Mononuclear cell (primary cell): ENCODE results near the gene CCDC93. TPM values are rescaled to one million over a fixed set of nuclear protein-coding genes. Genes with fewer than 3 reads are reported as not detected.

ENCODE experiments used
- H3K27me3 ChIP-seq: 2 replicates; pipeline ENCODE4 v1.6.0; 2011; ENCODE audit warnings: low read length, control low read depth; ENCODE audit not compliant: insufficient read depth
- H3K4me1 ChIP-seq: 2 replicates; pipeline ENCODE4 v1.5.1; 2011; ENCODE audit warnings: mild to moderate bottlenecking, low read length, control low read depth; ENCODE audit not compliant: insufficient read depth
- H3K4me3 ChIP-seq: 2 replicates; pipeline ENCODE4 v1.5.1; 2011; ENCODE audit warnings: mild to moderate bottlenecking, low read length, moderate library complexity
- H3K9me3 ChIP-seq: 2 replicates; pipeline ENCODE4 v1.5.1; 2011; ENCODE audit warnings: low read depth, mild to moderate bottlenecking, control low read depth, low read length
- total RNA-seq: library from RNA; depleted of rRNA; stranded (reverse); fragments of >200 nt; gene quantifications from one replicate; pipeline ENCODE4 v1.2.3, GENCODE V29; 2012

The CCDC93 gene
- total RNA-seq, 1 donor: 69.5 TPM

DNA sequence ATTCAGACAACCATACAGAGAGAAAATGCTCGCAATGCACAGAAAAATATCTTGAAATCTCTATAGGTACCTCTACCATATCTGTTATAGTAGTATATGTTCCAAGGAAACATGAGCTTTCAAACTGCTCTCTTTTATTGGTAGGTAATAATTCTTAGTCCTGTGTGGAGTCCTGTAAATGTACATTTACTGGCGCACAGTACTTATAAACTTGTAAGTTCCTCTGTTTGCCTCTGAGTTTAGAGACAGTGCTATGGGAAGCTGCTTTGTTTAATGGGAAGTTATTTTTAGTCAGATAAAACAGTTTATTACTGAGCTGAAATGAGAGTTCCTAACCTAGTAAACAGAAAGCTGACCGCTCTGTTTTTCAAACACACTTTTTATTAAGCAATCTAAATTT, 52.7 kb downstream of the CCDC93 start:
- Histone ChIP-seq H3K27me3 (no peaks in the 10 kb centered on the region), H3K4me3 (no peak overlapping the region), H3K9me3 (no peaks in the 10 kb centered on the region), H3K4me1 (no peaks in the 10 kb centered on the region)

DNA sequence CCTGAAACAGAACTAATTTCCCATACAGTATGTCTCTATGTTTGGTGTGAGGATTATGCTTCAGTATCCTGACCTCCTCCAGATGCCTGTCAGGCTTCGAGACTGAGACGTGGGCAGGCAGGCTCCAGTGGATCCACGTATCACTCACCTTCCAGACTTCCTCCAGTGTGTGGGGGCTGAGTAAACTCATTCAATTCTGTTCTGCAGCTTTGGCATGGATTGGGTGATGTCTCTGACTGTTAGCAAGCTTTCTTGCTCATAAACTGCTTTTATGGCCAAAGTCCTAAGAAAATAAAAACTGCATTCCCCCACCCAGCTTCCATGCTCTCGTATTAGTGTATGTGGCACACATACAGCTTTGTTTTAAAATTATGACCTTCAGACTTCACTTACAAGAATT, 53.6 kb downstream of the CCDC93 start:
- Histone ChIP-seq H3K4me1 (no peaks in the 10 kb centered on the region), H3K4me3 (no peak overlapping the region), H3K27me3 (no peaks in the 10 kb centered on the region), H3K9me3 (no peaks in the 10 kb centered on the region)

DNA sequence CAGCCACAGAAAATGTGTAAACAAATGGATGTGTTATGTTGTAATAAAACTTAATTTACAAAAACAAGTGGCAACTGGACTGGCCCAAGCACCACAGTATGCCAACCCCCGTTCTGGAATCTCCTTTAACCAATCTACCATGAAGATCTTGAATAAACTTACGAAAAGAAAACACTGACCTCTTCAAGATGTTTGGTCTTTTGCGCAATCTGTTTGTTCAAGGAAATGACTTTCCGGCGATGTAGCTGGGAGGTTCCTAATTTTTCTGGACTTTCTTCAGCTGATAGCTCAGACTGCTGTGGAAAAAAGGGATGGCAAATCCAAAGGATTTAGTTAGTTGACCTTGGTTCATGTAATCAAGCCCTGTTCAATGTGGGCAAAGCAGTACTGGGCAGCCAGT, 55.7 kb downstream of the CCDC93 start:
- Histone ChIP-seq H3K4me3 (no peak overlapping the region), H3K4me1 (no peaks in the 10 kb centered on the region), H3K27me3 (no peaks in the 10 kb centered on the region), H3K9me3 (no peaks in the 10 kb centered on the region)

DNA sequence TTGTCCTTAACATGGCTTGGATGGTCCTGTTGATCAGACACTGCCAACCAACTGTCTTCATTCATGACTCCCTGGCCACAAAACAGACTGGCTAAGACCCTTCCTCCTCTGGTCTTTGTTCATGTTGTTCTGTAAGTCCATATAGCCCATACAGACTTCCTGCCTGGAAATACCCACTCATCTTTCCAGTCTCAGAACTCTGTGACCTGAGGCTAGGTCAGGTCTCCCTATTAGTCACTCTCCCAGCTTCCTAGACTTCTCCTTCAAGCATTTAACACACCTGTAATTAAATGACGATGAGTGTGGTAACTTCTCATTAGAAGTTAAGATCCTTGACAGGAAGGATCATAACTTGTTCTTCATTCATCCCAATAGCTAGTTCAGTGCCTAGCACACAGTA, 56.3 kb downstream of the CCDC93 start:
- Histone ChIP-seq H3K27me3 (no peaks in the 10 kb centered on the region), H3K9me3 (no peaks in the 10 kb centered on the region), H3K4me1 (no peaks in the 10 kb centered on the region), H3K4me3 (no peak overlapping the region)

DNA sequence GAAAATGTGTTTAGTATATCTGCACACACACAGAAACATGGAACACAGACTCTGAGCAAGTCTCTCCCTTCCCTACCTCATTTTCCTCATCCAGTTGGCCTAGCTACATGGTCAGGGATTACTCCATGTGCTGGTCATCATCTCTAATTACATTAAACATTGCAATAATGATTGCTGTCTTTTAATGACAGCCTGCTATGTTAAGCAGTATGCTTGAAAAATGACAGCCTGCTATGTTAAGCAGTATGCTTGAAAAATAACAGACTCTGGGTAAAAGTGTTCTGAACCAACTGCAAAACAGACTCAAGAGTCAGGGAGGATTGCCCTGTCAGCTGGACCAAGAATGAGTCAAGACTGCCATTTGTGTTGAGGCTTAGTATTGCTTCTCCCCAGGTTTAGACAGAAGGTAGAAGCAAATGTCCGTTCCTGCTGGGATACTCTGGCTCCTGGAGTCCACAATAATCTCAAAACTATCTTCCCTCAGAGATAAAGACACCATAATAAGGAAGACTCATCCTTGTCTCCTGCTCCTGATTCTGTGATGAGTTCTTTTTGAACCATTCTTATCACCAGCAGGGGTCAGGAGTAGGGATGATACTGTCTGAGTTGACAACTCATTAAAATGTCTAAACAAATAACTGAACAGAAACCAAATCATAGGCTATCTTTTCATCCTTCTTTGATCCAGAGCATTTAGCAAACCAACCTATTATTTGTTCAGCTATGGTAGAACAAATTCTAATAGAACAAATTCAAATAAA, 57.7 kb downstream of the CCDC93 start:
- Histone ChIP-seq H3K4me1 (no peaks in the 10 kb centered on the region), H3K27me3 (no peaks in the 10 kb centered on the region), H3K4me3 (no peak overlapping the region), H3K9me3 (no peaks in the 10 kb centered on the region)

DNA sequence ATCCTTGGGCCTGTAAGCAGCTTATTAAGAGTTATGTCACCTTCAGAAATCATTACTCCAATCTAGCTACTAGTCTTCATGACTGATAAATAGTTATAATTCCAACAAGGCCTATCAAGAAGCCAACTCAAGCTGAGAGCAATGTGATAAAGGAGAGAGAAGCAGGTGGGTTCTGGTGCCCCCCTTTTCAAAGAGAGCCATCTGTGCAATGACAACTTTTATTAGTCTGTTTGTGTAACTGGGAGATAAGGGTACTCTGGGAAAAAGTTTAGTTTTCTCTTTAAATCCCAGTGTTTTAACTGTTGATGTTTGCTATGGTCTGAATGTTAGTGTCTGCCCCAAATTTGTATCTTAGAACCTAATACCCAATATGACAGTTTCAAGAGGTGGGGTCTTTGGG, 60.6 kb downstream of the CCDC93 start:
- H3K4me1 ChIP-seq: no peaks in the 10 kb centered on the region
- no peak overlapping the region for H3K4me3 ChIP-seq
- H3K9me3 ChIP-seq: no peaks in the 10 kb centered on the region
- H3K27me3 ChIP-seq: no peaks in the 10 kb centered on the region

DNA sequence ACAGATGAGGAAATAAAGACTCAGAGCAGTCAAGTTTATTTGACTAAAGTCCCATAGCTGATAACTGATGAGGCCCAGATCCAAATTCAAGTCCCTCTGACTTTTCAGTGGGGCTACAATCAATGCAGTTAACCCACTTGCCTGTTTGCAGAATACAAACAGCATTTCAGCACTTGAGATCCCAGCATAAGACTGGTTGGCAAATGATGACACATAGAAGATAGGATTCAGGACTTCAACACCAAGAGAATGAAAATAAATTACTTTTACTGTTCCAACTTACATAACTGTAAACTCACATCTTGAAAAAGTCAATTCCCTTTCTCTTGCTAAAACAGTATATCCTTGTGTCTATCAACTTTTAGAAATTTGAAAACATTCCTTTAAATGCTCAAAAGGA, 61.2 kb downstream of the CCDC93 start:
- Histone ChIP-seq H3K4me1 (no peaks in the 10 kb centered on the region), H3K4me3 (no peak overlapping the region), H3K9me3 (no peaks in the 10 kb centered on the region), H3K27me3 (no peaks in the 10 kb centered on the region)

DNA sequence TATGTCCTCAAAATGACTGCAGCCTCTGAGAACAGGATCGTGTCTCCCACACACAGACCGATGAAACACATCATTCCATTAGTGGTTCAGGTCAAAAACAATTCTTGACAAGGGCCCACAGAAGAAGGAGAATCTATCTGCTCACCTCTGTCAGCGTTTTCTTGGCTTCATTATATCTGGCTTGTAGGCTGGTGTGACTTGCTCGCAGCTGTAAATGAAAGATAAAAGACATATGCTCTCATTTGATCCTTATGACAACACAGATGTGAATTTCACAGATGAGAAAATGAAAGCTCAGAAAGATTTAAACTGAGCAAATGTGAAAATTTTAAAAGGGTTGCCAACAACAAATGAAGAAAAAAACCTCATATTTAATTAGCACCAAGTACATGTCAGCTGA, 61.6 kb downstream of the CCDC93 start:
- Histone ChIP-seq H3K4me3 (no peak overlapping the region), H3K4me1 (no peaks in the 10 kb centered on the region), H3K9me3 (no peaks in the 10 kb centered on the region), H3K27me3 (no peaks in the 10 kb centered on the region)

DNA sequence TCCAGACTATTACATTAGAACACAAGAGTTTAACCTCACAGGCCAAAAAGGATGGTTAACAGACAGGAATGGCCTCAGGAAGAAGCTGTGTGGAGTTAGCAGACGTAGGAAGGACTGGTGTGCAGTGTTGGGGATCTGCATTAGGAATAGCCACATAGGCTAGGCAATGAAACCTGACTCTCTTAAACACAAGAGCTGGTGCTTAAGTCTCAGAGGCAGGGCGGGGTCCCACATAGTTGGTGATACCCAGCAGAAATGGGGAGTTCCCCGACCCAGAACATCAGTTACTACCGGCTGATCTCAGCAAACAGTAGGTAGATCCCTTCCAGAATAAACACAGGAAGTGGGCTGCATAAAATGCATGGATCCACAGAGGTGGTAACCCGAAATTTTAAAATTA, 64.1 kb downstream of the CCDC93 start:
- no peaks in the 10 kb centered on the region for H3K4me1 ChIP-seq
- H3K27me3 ChIP-seq: no peaks in the 10 kb centered on the region
- H3K4me3 ChIP-seq: no peak overlapping the region
- no peaks in the 10 kb centered on the region for H3K9me3 ChIP-seq

DNA sequence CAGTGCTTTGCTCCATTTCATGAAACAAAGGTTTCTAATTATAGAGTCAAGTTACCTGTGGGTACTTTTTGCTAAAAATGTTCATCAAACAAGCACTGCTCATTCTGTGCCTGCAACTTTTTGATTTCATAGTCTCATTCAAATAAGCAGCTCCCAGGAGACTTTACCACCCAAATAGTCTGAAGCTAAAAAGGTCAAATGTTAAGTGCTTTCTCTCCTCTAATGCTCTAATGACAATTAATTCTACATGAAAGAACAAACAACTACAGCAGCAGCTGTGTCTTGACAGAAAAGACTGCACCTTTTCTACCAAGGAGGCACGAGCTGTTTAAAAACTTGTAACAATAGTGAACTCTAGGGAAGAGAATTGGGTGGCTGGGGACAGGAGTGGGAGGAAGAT, 65.3 kb downstream of the CCDC93 start:
- H3K4me3 ChIP-seq: no peak overlapping the region
- H3K9me3 ChIP-seq: no peaks in the 10 kb centered on the region
- H3K4me1 ChIP-seq: no peaks in the 10 kb centered on the region
- no peaks in the 10 kb centered on the region for H3K27me3 ChIP-seq

DNA sequence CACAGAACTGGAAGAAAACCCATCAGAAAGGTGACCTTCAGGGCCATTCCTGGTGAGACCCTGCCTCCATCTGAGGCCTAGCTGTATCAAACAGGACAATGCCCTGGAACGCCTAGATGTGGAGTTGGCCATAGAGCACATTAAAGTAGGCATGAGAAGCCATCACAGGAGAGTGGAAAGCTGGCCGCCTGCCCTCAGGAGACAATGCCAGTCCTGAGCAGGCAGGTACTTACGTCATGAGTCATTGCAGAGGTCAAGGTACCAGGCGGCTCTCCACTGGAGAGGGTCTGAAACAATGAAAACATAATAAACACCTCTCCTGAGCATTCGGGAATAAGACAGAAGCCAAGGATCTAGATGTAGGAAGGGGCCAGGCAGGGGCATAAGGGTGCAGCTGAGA, 68.6 kb downstream of the CCDC93 start:
- no peak overlapping the region for H3K4me3 ChIP-seq
- no peaks in the 10 kb centered on the region for H3K4me1 ChIP-seq
- no peaks in the 10 kb centered on the region for H3K9me3 ChIP-seq
- no peaks in the 10 kb centered on the region for H3K27me3 ChIP-seq

DNA sequence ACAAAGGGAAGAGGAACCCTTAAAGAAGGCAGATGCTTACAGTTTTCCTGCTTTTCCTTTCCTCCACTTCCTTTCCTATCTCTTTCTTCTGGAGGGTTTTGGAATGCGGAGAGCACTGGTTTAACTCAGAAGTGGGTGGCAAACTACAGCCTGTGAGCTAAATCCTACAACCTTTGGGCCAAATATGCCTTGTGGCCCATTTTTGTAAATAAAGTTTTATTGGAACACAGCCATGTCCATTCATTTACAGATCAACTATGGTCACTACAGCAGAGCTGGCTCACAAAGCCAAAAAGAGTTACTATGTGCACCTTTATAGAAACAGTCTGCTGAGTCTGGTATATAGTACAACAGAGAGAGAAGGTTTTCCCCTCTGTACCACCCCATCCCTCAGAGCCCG, 69.1 kb downstream of the CCDC93 start:
- Histone ChIP-seq H3K4me1 (no peaks in the 10 kb centered on the region), H3K4me3 (no peak overlapping the region), H3K27me3 (no peaks in the 10 kb centered on the region), H3K9me3 (no peaks in the 10 kb centered on the region)

DNA sequence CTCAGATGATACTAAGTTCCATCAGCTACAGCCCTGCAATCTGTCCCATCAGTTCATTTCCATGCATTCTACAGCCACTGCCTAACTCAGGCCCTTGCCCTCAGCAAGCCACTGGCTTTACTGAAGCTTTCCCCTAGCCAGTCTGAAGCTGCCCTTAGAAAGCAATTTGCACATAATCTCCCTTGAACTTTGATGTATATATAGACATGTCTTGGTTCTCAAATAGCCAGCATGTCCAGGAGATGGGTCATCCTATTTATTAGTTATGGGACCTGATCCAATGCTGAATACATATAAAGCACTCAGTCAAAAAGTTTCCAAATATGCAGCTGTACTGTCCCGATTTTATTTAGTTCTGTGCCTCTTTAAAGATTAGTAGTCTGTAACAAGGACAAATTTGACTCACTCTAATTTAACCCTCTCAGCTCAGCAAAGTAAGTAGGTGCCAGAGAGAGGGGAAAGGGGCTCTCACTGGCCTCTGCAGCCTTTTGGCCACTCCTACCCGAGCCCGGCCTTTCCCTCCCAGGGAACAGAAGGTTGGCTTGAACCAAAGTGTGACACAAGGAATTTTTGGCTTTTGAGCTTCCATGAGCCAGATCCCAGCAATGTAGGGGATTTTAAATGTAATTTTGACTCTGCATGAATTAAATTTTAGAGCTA, 70.7 kb downstream of the CCDC93 start:
- H3K4me3 ChIP-seq: no peak overlapping the region
- no peaks in the 10 kb centered on the region for H3K9me3 ChIP-seq
- no peaks in the 10 kb centered on the region for H3K4me1 ChIP-seq
- no peaks in the 10 kb centered on the region for H3K27me3 ChIP-seq

DNA sequence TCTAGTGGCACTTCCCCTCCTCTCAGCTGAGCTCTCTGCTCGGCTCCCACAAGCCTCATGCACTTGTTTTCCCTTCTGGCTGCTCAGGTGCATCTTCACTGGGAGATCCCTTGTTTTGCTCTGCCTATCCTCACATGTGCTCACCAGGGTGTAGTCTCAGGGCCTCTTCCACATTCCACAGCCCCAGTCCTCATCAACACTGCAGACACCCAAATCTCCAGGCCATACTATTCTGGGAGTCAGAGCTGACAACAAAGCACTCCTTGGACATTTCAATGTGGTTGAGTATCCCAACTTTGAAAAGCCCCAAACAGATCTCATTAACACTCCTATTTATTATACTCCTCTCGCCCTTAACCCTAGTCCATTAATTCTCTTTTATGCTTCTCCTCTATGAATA, 71.3 kb downstream of the CCDC93 start:
- Histone ChIP-seq H3K9me3 (no peaks in the 10 kb centered on the region), H3K4me3 (no peak overlapping the region), H3K4me1 (no peaks in the 10 kb centered on the region), H3K27me3 (no peaks in the 10 kb centered on the region)

DNA sequence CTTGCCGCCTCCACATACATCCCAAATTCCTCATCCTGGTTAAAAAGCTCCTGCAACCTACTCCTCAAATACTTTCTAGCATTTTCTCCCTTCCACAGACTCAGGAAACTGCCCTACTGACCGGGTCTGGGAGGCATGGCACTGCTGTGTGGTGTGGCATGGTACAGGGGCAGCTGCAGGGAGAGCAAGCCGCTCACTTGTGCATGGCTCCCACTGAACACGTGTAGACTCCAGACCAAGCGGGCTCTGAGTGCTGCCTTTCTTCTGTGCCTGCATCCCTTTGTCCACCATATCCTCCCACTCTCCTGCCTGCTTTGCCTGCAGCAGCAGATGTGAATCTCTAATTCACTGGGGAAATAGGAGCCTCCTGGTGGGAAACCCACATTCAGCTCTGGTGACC, 72.2 kb downstream of the CCDC93 start:
- no peaks in the 10 kb centered on the region for H3K4me1 ChIP-seq
- no peaks in the 10 kb centered on the region for H3K9me3 ChIP-seq
- H3K4me3 ChIP-seq: no peak overlapping the region
- H3K27me3 ChIP-seq: no peaks in the 10 kb centered on the region

DNA sequence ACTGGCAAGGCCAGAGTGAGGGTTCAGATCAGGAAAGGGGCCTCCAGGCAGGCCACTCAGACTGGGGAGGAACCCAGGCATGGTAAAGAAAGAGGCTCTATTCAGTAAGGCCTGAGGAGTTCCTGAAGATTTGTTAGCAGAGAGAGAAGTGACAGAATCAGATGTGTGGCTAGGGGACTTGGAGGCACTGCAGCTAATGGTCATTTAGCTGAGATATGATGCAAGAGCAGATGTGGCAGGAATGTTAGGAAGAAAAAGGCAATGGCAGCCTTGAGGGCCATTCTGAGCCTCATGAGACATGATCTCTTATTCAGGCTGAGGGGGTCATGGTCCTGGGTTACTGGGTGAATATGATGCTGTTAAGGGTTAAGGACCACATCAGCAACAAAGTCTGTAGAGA, 73.4 kb downstream of the CCDC93 start:
- Histone ChIP-seq H3K9me3 (no peaks in the 10 kb centered on the region), H3K4me3 (no peak overlapping the region), H3K27me3 (no peaks in the 10 kb centered on the region), H3K4me1 (no peaks in the 10 kb centered on the region)
